ENCODE data around the gene PADI6.

Gene PADI6

DNA sequence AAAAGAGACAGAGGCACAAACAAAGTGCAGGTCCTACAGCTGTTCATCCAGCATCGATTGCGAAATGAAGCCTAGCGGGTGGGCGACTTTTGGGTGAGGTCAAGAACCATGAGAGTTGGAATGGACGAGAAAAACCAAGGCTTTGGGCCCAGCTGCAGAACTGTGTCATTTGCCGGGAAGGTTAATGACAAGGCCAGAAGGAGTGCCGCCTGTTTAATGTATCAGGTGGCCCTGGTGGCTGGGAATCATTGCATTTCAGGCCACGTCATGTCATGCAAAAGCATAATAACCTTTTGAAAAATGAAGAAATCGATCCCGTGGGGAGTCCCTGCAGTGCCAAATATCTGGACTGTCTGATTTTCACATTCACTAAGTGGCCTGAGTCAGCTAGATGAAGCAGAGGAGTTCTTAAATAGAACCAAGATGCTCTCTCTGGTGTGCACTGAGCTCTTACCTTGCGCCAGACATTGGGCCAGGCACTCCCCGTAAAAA is 75.6 kb downstream of the PADI6 start:
- no peak for DNase-seq (ENCODE audit: low read depth)
- TF ChIP-seq, protein P1, sequence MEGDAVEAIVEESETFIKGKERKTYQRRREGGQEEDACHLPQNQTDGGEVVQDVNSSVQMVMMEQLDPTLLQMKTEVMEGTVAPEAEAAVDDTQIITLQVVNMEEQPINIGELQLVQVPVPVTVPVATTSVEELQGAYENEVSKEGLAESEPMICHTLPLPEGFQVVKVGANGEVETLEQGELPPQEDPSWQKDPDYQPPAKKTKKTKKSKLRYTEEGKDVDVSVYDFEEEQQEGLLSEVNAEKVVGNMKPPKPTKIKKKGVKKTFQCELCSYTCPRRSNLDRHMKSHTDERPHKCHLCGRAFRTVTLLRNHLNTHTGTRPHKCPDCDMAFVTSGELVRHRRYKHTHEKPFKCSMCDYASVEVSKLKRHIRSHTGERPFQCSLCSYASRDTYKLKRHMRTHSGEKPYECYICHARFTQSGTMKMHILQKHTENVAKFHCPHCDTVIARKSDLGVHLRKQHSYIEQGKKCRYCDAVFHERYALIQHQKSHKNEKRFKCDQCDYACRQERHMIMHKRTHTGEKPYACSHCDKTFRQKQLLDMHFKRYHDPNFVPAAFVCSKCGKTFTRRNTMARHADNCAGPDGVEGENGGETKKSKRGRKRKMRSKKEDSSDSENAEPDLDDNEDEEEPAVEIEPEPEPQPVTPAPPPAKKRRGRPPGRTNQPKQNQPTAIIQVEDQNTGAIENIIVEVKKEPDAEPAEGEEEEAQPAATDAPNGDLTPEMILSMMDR (conservative IDR thresholded peaks at IDR 0.05; ENCODE audit: low read length): no peak
- no peak overlapping the region for H3K4me3 ChIP-seq (ENCODE audit: low read length)

All from AG10803 (cell line).